Measurements from ENCODE around the gene NCOA1. TPM values are rescaled to one million over a fixed set of nuclear protein-coding genes. Genes with fewer than 3 reads are reported as not detected.

The NCOA1 gene
- polyA plus RNA-seq, 3 donors = 7.3 to 30.2 (median 10.2) TPM

DNA sequence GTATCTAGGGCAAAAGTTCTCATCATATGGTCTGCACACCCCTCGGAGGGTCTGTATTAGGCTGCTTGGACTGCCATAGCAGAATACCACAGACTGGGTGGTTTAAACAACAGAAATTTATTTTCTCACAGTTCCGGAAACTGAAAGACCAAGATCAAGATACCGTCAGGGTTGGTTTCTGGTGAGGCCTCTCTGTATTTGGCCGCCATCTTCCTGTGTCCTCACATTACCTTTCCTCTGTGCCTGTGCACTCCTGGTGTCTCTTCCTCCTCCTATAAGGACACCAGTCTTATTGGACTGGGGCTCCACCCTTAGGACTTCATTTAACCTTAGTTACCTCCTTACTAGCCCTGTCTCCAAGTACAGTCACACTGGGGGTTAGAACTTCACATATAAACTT lies 132.5 kb downstream of the NCOA1 start:
- no peaks in the 10 kb centered on the region for H3K4me1 Mint-ChIP-seq
- Histone ChIP-seq H3K27ac (ENCODE audit: low read depth in 1 of 2, low read length in 2 of 2) (no peak overlapping the region), H3K9ac (ENCODE audit: insufficient read depth, low read length, poor library complexity, severe bottlenecking) (no peak overlapping the region), H3K4me3 (replicated peaks in 1 of 3; ENCODE audit: low read depth in 2 of 3, low read length in 3 of 3) (no peak overlapping the region), H3K4me2 (replicated peaks; ENCODE audit: extremely low read depth, low read length, poor library complexity, severe bottlenecking) (no peak overlapping the region), H3K79me2 (ENCODE audit: insufficient read depth, low read length) (peaks cover 6% of the 10 kb centered on the region), H3K27me3 (ENCODE audit: control insufficient read depth in 2 of 2, insufficient read depth in 2 of 2, low read length in 2 of 2) (no peaks in the 10 kb centered on the region), H4K20me1 (ENCODE audit: insufficient read depth, low read length) (peaks cover 98% of the 10 kb centered on the region), H3K9me3 (replicated peaks in 1 of 2; ENCODE audit: control insufficient read depth in 1 of 2, insufficient read depth in 1 of 2, low read length in 2 of 2) (no peaks in the 10 kb centered on the region), H3K36me3 (replicated peaks in 1 of 2; ENCODE audit: control insufficient read depth in 1 of 2, insufficient read depth in 2 of 2, low read length in 2 of 2) (no peaks in the 10 kb centered on the region), H3K4me1 (ENCODE audit: control insufficient read depth in 1 of 2, insufficient read depth in 2 of 2, low read length in 2 of 2) (no peaks in the 10 kb centered on the region), H2AFZ (ENCODE audit: insufficient read depth, low read depth, low read length, poor library complexity, severe bottlenecking) (no peak overlapping the region)
- intact Hi-C loops (cut with micrococcal nuclease) = no loop called here
- H3K36me3 Mint-ChIP-seq = peaks cover 0 to 5% of the 10 kb centered on the region in 2 donors
- no peaks in the 10 kb centered on the region for H3K27me3 Mint-ChIP-seq (ENCODE audit: low read depth in 3 of 3)
- TF ChIP-seq, protein P1, sequence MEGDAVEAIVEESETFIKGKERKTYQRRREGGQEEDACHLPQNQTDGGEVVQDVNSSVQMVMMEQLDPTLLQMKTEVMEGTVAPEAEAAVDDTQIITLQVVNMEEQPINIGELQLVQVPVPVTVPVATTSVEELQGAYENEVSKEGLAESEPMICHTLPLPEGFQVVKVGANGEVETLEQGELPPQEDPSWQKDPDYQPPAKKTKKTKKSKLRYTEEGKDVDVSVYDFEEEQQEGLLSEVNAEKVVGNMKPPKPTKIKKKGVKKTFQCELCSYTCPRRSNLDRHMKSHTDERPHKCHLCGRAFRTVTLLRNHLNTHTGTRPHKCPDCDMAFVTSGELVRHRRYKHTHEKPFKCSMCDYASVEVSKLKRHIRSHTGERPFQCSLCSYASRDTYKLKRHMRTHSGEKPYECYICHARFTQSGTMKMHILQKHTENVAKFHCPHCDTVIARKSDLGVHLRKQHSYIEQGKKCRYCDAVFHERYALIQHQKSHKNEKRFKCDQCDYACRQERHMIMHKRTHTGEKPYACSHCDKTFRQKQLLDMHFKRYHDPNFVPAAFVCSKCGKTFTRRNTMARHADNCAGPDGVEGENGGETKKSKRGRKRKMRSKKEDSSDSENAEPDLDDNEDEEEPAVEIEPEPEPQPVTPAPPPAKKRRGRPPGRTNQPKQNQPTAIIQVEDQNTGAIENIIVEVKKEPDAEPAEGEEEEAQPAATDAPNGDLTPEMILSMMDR (IDR thresholded peaks at IDR 0.05) = no peak
- WGBS (ENCODE audit: insufficient coverage) = 80% methylated on average over 1 of the region's 4 CpGs
- no peak overlapping the region for H3K27ac Mint-ChIP-seq
- no peak overlapping the region for H3K4me3 Mint-ChIP-seq
- no peaks in the 10 kb centered on the region for H3K9me3 Mint-ChIP-seq
- DNase-seq = no peak

DNA sequence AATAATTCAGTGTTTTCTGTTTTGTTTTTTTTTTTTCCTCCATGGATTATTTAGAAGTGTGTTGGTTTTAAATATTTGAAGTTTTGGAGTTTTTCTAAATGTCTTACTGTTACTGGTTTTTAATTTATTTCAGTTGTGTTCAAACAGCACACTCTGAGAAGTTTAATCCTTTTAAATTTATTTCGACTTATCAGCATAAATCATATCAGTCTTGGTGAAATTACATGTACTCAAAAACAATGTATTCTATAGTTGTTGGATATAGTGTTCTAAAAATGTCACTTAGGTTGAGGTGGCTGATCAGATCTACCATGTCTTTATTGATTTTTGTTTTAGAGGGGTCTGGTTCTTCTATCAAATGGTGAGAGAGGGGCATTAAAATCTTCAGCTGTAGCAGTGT lies 134.7 kb downstream of the NCOA1 start:
- Histone ChIP-seq H2AFZ (ENCODE audit: insufficient read depth, low read depth, low read length, poor library complexity, severe bottlenecking) (no peak overlapping the region), H3K4me3 (replicated peaks in 1 of 3; ENCODE audit: low read depth in 2 of 3, low read length in 3 of 3) (no peak overlapping the region), H3K9me3 (replicated peaks in 1 of 2; ENCODE audit: control insufficient read depth in 1 of 2, insufficient read depth in 1 of 2, low read length in 2 of 2) (no peaks in the 10 kb centered on the region), H3K27ac (ENCODE audit: low read depth in 1 of 2, low read length in 2 of 2) (no peak overlapping the region), H3K9ac (ENCODE audit: insufficient read depth, low read length, poor library complexity, severe bottlenecking) (no peak overlapping the region), H3K4me1 (ENCODE audit: control insufficient read depth in 1 of 2, insufficient read depth in 2 of 2, low read length in 2 of 2) (no peaks in the 10 kb centered on the region), H3K36me3 (replicated peaks in 1 of 2; ENCODE audit: control insufficient read depth in 1 of 2, insufficient read depth in 2 of 2, low read length in 2 of 2) (no peaks in the 10 kb centered on the region), H3K79me2 (ENCODE audit: insufficient read depth, low read length) (peaks cover 3% of the 10 kb centered on the region), H3K4me2 (replicated peaks; ENCODE audit: extremely low read depth, low read length, poor library complexity, severe bottlenecking) (no peak overlapping the region), H4K20me1 (ENCODE audit: insufficient read depth, low read length) (peaks cover 98% of the 10 kb centered on the region), H3K27me3 (ENCODE audit: control insufficient read depth in 2 of 2, insufficient read depth in 2 of 2, low read length in 2 of 2) (no peaks in the 10 kb centered on the region)
- Mint-ChIP-seq H3K4me3 (no peak overlapping the region), H3K36me3 (peaks cover 0 to 5% of the 10 kb centered on the region in 2 donors), H3K27me3 (ENCODE audit: low read depth in 3 of 3) (peaks cover 0 to 1% (median 0%) of the 10 kb centered on the region in 3 donors), H3K4me1 (no peaks in the 10 kb centered on the region), H3K9me3 (no peaks in the 10 kb centered on the region), H3K27ac (no peak overlapping the region)
- TF ChIP-seq, protein P1 (IDR thresholded peaks at IDR 0.05) = no peak
- intact Hi-C loops (cut with micrococcal nuclease) = no loop called here
- WGBS (ENCODE audit: insufficient coverage) = no CpG with 5 or more reads among the region's 1 CpG
- no peak for DNase-seq

Data from CD14-positive monocyte (primary cell).